Measurements from ENCODE around the gene RNF225. TPM values are rescaled to one million over a fixed set of nuclear protein-coding genes. Genes with fewer than 3 reads are reported as not detected.

The RNF225 gene
- total and polyA plus RNA-seq, 2 of the 13 experiments (the other 11 are each of a cell fraction or from before 2014, with no cell fraction given): not detected

DNA sequence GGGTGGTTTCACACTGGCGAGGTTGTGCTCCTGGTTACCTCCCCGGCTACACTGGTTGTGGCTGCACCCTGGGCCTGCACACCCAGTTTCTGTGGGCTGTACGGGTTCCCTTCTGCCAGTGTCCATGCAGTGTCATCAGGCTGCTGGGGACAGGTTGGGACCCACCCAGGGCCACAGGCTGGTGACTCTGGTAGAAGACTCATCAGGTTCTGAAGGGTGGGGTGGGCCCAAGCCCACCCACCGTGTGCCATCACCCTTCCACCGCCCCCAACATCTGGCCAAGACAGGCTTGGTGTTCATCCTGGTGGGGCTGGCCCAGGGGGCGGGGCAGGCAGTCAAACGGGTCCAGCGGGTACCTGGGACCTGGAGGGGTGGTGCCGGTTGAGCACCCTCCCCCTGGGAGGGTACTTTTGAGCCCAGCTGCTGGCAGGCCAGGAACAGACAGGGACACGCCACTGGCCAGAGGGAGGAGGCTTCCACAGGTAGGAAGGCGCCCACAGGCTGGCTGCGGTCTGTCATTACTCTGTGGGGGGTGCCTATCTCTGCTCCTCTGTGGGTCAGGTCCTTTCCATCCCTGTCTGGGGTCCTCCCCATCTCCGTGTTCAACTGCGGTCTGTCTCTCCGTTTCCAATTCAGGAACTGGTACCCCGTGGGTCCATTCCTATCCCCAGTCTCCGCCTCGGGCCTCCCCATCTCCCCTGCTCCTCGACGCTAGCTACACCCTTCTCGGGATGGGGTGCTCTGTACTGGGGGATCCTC is at the start of gene RNF225 (continued):
- TF ChIP-seq BCL3 (CRISPR knock-in tag; IDR thresholded peaks at IDR 0.05): no peak
- TF ChIP-seq, protein P1, sequence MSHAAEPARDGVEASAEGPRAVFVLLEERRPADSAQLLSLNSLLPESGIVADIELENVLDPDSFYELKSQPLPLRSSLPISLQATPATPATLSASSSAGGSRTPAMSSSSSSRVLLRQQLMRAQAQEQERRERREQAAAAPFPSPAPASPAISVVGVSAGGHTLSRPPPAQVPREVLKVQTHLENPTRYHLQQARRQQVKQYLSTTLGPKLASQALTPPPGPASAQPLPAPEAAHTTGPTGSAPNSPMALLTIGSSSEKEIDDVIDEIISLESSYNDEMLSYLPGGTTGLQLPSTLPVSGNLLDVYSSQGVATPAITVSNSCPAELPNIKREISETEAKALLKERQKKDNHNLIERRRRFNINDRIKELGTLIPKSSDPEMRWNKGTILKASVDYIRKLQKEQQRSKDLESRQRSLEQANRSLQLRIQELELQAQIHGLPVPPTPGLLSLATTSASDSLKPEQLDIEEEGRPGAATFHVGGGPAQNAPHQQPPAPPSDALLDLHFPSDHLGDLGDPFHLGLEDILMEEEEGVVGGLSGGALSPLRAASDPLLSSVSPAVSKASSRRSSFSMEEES (CRISPR knock-in tag; IDR thresholded peaks at IDR 0.05): no peak
- no peak for TF ChIP-seq SMC3 (IDR thresholded peaks at IDR 0.05; ENCODE audit: low read length)
- 0 out of 2 replicates have a peak, but pooled peaks have one; percentile 47 for TF ChIP-seq ZC3H13 (CRISPR knock-in tag; IDR thresholded peaks at IDR 0.05)
- TF ChIP-seq POLR2AphosphoS5 (IDR thresholded peaks at IDR 0.05; ENCODE audit: low read depth, low read length): peak; percentile 42; the same call in 1 of the 2 replicates
- no peak for TF ChIP-seq HOXA5 (CRISPR knock-in tag; IDR thresholded peaks at IDR 0.05)
- no peak for TF ChIP-seq ZNF124 (CRISPR knock-in tag; IDR thresholded peaks at IDR 0.05)
- no peak for TF ChIP-seq ZNF282 (IDR thresholded peaks at IDR 0.05; ENCODE audit: partially characterized antibody)
- no peak for TF ChIP-seq GABPA (IDR thresholded peaks at IDR 0.05; ENCODE audit: low read depth, low read length)
- no peak for TF ChIP-seq GABPA (CRISPR knock-in tag; IDR thresholded peaks at IDR 0.05; ENCODE audit: low read depth)
- TF ChIP-seq, protein P2, sequence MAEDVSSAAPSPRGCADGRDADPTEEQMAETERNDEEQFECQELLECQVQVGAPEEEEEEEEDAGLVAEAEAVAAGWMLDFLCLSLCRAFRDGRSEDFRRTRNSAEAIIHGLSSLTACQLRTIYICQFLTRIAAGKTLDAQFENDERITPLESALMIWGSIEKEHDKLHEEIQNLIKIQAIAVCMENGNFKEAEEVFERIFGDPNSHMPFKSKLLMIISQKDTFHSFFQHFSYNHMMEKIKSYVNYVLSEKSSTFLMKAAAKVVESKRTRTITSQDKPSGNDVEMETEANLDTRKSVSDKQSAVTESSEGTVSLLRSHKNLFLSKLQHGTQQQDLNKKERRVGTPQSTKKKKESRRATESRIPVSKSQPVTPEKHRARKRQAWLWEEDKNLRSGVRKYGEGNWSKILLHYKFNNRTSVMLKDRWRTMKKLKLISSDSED (CRISPR knock-in tag; IDR thresholded peaks at IDR 0.05): no peak
- no peak for TF ChIP-seq ZNF607 (CRISPR knock-in tag; IDR thresholded peaks at IDR 0.05; ENCODE audit: borderline replicate concordance)
- TF ChIP-seq SIN3A (IDR thresholded peaks at IDR 0.05; ENCODE audit: borderline replicate concordance, low read depth, low read length): no peak
- no peak for TF ChIP-seq ZNF510 (CRISPR knock-in tag; IDR thresholded peaks at IDR 0.05; ENCODE audit: low read depth)
- no peak for TF ChIP-seq ZNF850 (CRISPR knock-in tag; conservative IDR thresholded peaks at IDR 0.05)
- TF ChIP-seq, protein P3, sequence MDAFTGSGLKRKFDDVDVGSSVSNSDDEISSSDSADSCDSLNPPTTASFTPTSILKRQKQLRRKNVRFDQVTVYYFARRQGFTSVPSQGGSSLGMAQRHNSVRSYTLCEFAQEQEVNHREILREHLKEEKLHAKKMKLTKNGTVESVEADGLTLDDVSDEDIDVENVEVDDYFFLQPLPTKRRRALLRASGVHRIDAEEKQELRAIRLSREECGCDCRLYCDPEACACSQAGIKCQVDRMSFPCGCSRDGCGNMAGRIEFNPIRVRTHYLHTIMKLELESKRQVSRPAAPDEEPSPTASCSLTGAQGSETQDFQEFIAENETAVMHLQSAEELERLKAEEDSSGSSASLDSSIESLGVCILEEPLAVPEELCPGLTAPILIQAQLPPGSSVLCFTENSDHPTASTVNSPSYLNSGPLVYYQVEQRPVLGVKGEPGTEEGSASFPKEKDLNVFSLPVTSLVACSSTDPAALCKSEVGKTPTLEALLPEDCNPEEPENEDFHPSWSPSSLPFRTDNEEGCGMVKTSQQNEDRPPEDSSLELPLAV (CRISPR knock-in tag; conservative IDR thresholded peaks at IDR 0.05; ENCODE audit: low read depth): no peak
- TF ChIP-seq NFYB (CRISPR knock-in tag; IDR thresholded peaks at IDR 0.05): no peak
- TF ChIP-seq, protein P4, sequence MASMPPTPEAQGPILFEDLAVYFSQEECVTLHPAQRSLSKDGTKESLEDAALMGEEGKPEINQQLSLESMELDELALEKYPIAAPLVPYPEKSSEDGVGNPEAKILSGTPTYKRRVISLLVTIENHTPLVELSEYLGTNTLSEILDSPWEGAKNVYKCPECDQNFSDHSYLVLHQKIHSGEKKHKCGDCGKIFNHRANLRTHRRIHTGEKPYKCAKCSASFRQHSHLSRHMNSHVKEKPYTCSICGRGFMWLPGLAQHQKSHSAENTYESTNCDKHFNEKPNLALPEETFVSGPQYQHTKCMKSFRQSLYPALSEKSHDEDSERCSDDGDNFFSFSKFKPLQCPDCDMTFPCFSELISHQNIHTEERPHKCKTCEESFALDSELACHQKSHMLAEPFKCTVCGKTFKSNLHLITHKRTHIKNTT (CRISPR knock-in tag; IDR thresholded peaks at IDR 0.05): no peak
- TF ChIP-seq ZNF251 (CRISPR knock-in tag; IDR thresholded peaks at IDR 0.05): no peak
- TF ChIP-seq EZH2 (conservative IDR thresholded peaks at IDR 0.05; ENCODE audit: low read depth, low read length): no peak
- TF ChIP-seq KDM5B (CRISPR knock-in tag; IDR thresholded peaks at IDR 0.05; ENCODE audit: borderline replicate concordance): no peak
